Measurements from ENCODE around the gene OR51A2. TPM values are rescaled to one million over a fixed set of nuclear protein-coding genes. Genes with fewer than 3 reads are reported as not detected.

The OR51A2 gene
- total and polyA plus RNA-seq, 2 of the 8 experiments (the other 6 are each of a cell fraction or from before 2014, with no cell fraction given), result not detected

DNA sequence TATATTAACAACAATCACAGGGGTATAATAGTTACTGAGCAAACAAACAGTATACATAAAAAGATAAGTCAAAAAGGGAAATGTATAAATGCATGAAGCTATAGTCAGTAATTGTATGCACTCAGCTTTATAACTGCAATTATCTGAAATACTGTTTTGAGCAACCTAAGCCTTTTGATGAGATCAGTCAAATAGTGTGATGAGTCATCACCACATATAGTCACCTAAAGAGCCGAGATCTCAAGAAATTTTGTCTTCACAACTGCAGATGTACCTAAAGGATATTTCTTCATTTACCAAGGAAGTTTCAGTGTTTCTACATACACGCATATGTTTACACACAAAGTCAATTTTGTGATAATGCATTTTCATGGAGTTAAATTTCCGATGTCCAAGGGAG, 5.4 kb upstream of the OR51A2 start:
- Histone ChIP-seq H3K23me2 (ENCODE audit: low read depth, low read length) (no peaks in the 10 kb centered on the region), H4K5ac (ENCODE audit: insufficient read length, low read depth, low read length) (no peak overlapping the region), H2BK5ac (ENCODE audit: low read depth, low read length) (no peak overlapping the region), H4K20me1 (replicated peaks in 1 of 2; ENCODE audit: control insufficient read depth in 1 of 2, insufficient read depth in 2 of 2, low read length in 2 of 2) (no peaks in the 10 kb centered on the region), H4K8ac (ENCODE audit: extremely low read depth, insufficient read depth, low read length) (no peak overlapping the region), H4K91ac (replicated peaks; ENCODE audit: insufficient read length, low read length) (no peak overlapping the region), H3K23ac (ENCODE audit: insufficient read length) (no peak overlapping the region), H3K56ac (replicated peaks; ENCODE audit: insufficient read length, low read depth, low read length) (no peak overlapping the region), H3K4me3 (ENCODE audit: extremely low read depth in 1 of 4, insufficient read depth in 2 of 4, low read depth in 3 of 4, low read length in 4 of 4) (no peak overlapping the region), H3K79me1 (ENCODE audit: low read depth, low read length) (no peaks in the 10 kb centered on the region), H2BK120ac (replicated peaks; ENCODE audit: low read depth, low read length) (no peak overlapping the region), H3K18ac (ENCODE audit: extremely low read depth, low read length) (no peak overlapping the region), H2AFZ (ENCODE audit: low read length) (no peak overlapping the region), H3K27ac (ENCODE audit: low read depth, low read length) (no peak overlapping the region), H3K14ac (ENCODE audit: insufficient read length) (no peak overlapping the region), H3K4me1 (replicated peaks in 1 of 4; ENCODE audit: control insufficient read depth in 3 of 4, insufficient read depth in 4 of 4, low read length in 3 of 4) (no peaks in the 10 kb centered on the region), H3K4me2 (ENCODE audit: insufficient read depth in 1 of 2, low read depth in 2 of 2, low read length in 2 of 2) (no peak overlapping the region), H2BK15ac (ENCODE audit: low read length) (no peak overlapping the region), H3K27me3 (replicated peaks in 1 of 4; ENCODE audit: control insufficient read depth in 3 of 4, extremely low read depth in 1 of 4, insufficient read depth in 3 of 4, low read length in 3 of 4) (no peaks in the 10 kb centered on the region), H3K4ac (replicated peaks; ENCODE audit: insufficient read length, low read depth, low read length) (no peak overlapping the region), H3K79me2 (ENCODE audit: control insufficient read depth in 1 of 2, insufficient read depth in 2 of 2, low read length in 2 of 2) (no peaks in the 10 kb centered on the region), H2BK12ac (ENCODE audit: low read depth, low read length) (no peak overlapping the region), H3K9me3 (ENCODE audit: insufficient read depth in 2 of 2, low read depth in 1 of 2, low read length in 1 of 2) (no peaks in the 10 kb centered on the region), H3K36me3 (ENCODE audit: control insufficient read depth in 2 of 4, insufficient read depth in 4 of 4, low read length in 3 of 4) (no peaks in the 10 kb centered on the region), H2AK5ac (ENCODE audit: low read depth, low read length) (no peak overlapping the region), H2BK20ac (ENCODE audit: low read length) (no peak overlapping the region), H3K9ac (replicated peaks in 1 of 4; ENCODE audit: extremely low read depth in 1 of 4, low read depth in 3 of 4, low read length in 3 of 4) (no peak overlapping the region)
- DNase-seq (ENCODE audit: low read depth in 1 of 2, low spot score in 2 of 2) (no peak), FAIRE-seq (no peak)
- 91% methylated on average over 3 of the region's 3 CpGs; no CpG with 5 or more reads in 1 of the 2 experiments for WGBS, 2 experiments (ENCODE audit: extremely low coverage in 1 of 2, insufficient coverage in 1 of 2, insufficient read length in 1 of 2, insufficient replicate concordance in 2 of 2, low coverage in 1 of 2, low lambda C conversion rate in 2 of 2, missing lambda C conversion rate in 1 of 2)
- ChIA-PET POLR2A (ENCODE audit: partially characterized antibody) (no interaction called here), CTCF (ENCODE audit: partially characterized antibody) (no interaction called here)
- no peak for TF ChIP-seq CTBP2 (IDR thresholded peaks at IDR 0.05; ENCODE audit: borderline replicate concordance, insufficient read depth, insufficient read length, low read length)
- no peak for TF ChIP-seq HDAC6 (IDR thresholded peaks at IDR 0.05; ENCODE audit: low read depth, low read length)
- TF ChIP-seq EP300 (IDR thresholded peaks at IDR 0.05; ENCODE audit: borderline replicate concordance in 1 of 2, low read depth in 2 of 2, low read length in 2 of 2), result no peak
- TF ChIP-seq RFX5 (IDR thresholded peaks at IDR 0.05; ENCODE audit: borderline replicate concordance, low read depth, low read length), result no peak
- no peak for TF ChIP-seq TCF12 (IDR thresholded peaks at IDR 0.05; ENCODE audit: low read depth, low read length)
- no peak for TF ChIP-seq FOSL1 (IDR thresholded peaks at IDR 0.05; ENCODE audit: insufficient read depth, low read depth, low read length)
- no peak for TF ChIP-seq YY1 (IDR thresholded peaks at IDR 0.05; ENCODE audit: low read depth, low read length)
- no peak for TF ChIP-seq JUN (IDR thresholded peaks at IDR 0.05; ENCODE audit: low read depth, low read length)
- TF ChIP-seq PHF8 (conservative IDR thresholded peaks at IDR 0.05; ENCODE audit: low read depth, low read length), result no peak
- no peak for TF ChIP-seq ZNF274 (IDR thresholded peaks at IDR 0.05; ENCODE audit: borderline replicate concordance, extremely low read depth, low read length)
- no peak for TF ChIP-seq GTF2F1 (IDR thresholded peaks at IDR 0.05; ENCODE audit: borderline replicate concordance, low read depth, low read length)
- TF ChIP-seq POLR2AphosphoS5 (IDR thresholded peaks at IDR 0.05; ENCODE audit: low read depth, low read length), result no peak
- no peak for TF ChIP-seq POU5F1 (IDR thresholded peaks at IDR 0.05; ENCODE audit: low read depth, low read length)
- no peak for TF ChIP-seq TEAD4 (IDR thresholded peaks at IDR 0.05; ENCODE audit: low read depth, low read length)
- no peak for TF ChIP-seq CREB1 (IDR thresholded peaks at IDR 0.05)
- no peak for TF ChIP-seq CHD1 (IDR thresholded peaks at IDR 0.05; ENCODE audit: low read depth, low read length)
